Measurements from ENCODE around the gene ZFYVE19.

DNA sequence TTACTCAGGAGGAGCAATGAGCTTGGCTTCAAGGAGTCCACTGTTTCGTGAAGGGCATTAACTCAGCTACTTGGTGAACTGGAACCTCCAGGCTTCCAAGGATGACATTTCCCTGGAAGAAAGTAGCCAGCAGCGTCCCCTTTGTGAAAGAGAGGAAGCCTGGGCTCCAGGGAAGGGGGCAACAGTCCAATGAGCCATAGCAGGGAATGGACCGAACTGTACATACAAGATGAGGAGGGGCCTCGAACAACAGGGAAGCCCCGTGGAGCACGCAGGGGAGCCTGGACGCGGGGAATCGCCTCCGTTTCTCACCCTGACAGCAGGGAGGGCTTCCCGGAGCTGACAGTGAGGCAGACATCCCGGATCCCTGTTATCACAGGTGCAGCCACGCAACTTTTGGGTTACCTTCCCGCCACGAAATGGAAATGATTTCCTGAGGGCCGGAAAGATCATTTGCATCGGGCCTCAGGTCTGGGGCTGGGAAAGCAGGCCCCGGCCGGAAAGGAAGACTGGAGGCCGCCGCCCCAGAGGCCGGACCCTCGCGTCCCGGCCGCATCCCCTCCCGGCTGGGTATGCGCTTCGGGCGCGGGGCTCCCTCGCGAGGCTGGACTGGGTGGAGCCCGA, 36.5 kb downstream of the ZFYVE19 start:
- TF ChIP-seq, protein P1, sequence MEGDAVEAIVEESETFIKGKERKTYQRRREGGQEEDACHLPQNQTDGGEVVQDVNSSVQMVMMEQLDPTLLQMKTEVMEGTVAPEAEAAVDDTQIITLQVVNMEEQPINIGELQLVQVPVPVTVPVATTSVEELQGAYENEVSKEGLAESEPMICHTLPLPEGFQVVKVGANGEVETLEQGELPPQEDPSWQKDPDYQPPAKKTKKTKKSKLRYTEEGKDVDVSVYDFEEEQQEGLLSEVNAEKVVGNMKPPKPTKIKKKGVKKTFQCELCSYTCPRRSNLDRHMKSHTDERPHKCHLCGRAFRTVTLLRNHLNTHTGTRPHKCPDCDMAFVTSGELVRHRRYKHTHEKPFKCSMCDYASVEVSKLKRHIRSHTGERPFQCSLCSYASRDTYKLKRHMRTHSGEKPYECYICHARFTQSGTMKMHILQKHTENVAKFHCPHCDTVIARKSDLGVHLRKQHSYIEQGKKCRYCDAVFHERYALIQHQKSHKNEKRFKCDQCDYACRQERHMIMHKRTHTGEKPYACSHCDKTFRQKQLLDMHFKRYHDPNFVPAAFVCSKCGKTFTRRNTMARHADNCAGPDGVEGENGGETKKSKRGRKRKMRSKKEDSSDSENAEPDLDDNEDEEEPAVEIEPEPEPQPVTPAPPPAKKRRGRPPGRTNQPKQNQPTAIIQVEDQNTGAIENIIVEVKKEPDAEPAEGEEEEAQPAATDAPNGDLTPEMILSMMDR (conservative IDR thresholded peaks at IDR 0.05; ENCODE audit: low read length), result no peak
- no peak for TF ChIP-seq EZH2phosphoT487 (IDR thresholded peaks at IDR 0.05; ENCODE audit: borderline replicate concordance)

All from Loucy (cell line).